T-cell (primary cell): ENCODE measurements around the gene GALE. TPM values are rescaled to one million over a fixed set of nuclear protein-coding genes. Genes with fewer than 3 reads are reported as not detected.

Experiments
- total RNA-seq, 35 experiments: library from RNA in 6 of 35; stranded (reverse) in 6 of 35; fragments of 120-200 nt in 1 of 35; gene quantifications; one replicate each; pipeline versions ENCODE4 v1.2.1 to v1.2.4 and lab custom pipeline; 2013 to 2026

GALE gene
- total RNA-seq, 5 donors from 2014 or later (not counting 1 experiment from before 2014, with no cell fraction given) = 7.5 to 16.5 (median 12.6) TPM

Other genes starting within 250 kb of the GALE start
- 10 to 100 TPM; 20.7 to 99.7 (median 81.3) TPM for gene ID3, start 241.3 kb downstream of the GALE start, total RNA-seq
- 1,000 to 10,000 TPM; 1,758 to 2,043 (median 1,921) TPM for gene RPL11, start 108.9 kb downstream of the GALE start, total RNA-seq
- gene ELOA, start 57.3 kb downstream of the GALE start, total RNA-seq = 10 to 100 TPM; 26.0 to 32.8 (median 27.6) TPM
- gene PITHD1, start 22.3 kb downstream of the GALE start, total RNA-seq = 10 to 100 TPM; 60.7 to 87.1 (median 70.8) TPM
- 10 to 100 TPM; 47.8 to 70.9 (median 67.6) TPM for gene LYPLA2, start 9.6 kb downstream of the GALE start, total RNA-seq
- gene HMGCL, start 24.7 kb upstream of the GALE start, total RNA-seq = 10 to 100 TPM; 14.5 to 39.0 (median 32.9) TPM
- gene FUCA1, start 67.5 kb upstream of the GALE start, total RNA-seq = 10 to 100 TPM in 3 of 5 donors, 1 to 10 TPM in 2; 5.6 to 11.5 (median 10.7) TPM
- gene CNR2, start 112.6 kb upstream of the GALE start, total RNA-seq = 1 to 10 TPM in 4 of 5 donors, under 1 TPM in 1; 0.67 to 2.1 (median 1.5) TPM
- 100 to 1,000 TPM; 135 to 159 (median 139) TPM for gene PNRC2, start 159.1 kb upstream of the GALE start, total RNA-seq
- gene SRSF10, start 179.6 kb upstream of the GALE start, total RNA-seq = 100 to 1,000 TPM; 145 to 240 (median 153) TPM